Uterus (tissue), 2 donors: ENCODE measurements around the gene CACHD1.

ENCODE experiments used
- CTCF ChIP-seq, 4 experiments: fragments of 200-600 bp in 2 of 4; fragments of 450-650 bp in 2 of 4; sonication (generic) in 2 of 4; IDR thresholded peaks; one replicate each; pipeline ENCODE4 v1.5.1; 2016 to 2019; ENCODE audit warnings: antibody characterized with exemption in 4 of 4, mild to moderate bottlenecking in 2 of 4, moderate library complexity in 1 of 4
- POLR2A ChIP-seq, 2 donors: fragments of 450-650 bp; IDR thresholded peaks; one replicate each; pipeline ENCODE4 v1.6.1; 2016; ENCODE audit warnings: antibody characterized with exemption in 2 of 2, mild to moderate bottlenecking in 1 of 2, moderate library complexity in 1 of 2

- TF ChIP-seq POLR2A (IDR thresholded peaks at IDR 0.05) (no peak), CTCF (IDR thresholded peaks at IDR 0.05) (no peak)
Measured at GRCh38 chr1:64574301-64574700, 104.4 kb downstream of the CACHD1 start.
